ENCODE data around the gene ASCC3. TPM values are rescaled to one million over a fixed set of nuclear protein-coding genes. Genes with fewer than 3 reads are reported as not detected.

ASCC3 gene
- total RNA-seq, 6 experiments from 2014 or later, result 96.1 to 101 (median 97.8) TPM

GRCh38 chr6:100568255-100568654 lies 312.9 kb downstream of the ASCC3 start:
- no peak overlapping the region for H3K27ac Mint-ChIP-seq
- DNase-seq, result peak; percentile 48
- no peak overlapping the region for H3K4me3 Mint-ChIP-seq
- H3K9me3 Mint-ChIP-seq, result peaks cover 12% of the 10 kb centered on the region; the same call in 1 of the 2 replicates
- no peak for TF ChIP-seq CTCF (IDR thresholded peaks at IDR 0.05)
- H3K27me3 Mint-ChIP-seq (ENCODE audit: insufficient read depth), result peaks cover 3% of the 10 kb centered on the region
- H3K4me1 Mint-ChIP-seq (ENCODE audit: low read depth), result peaks cover 5% of the 10 kb centered on the region
- H3K36me3 Mint-ChIP-seq (ENCODE audit: low read depth), result peaks cover 50% of the 10 kb centered on the region

- Mint-ChIP-seq H3K27me3 (ENCODE audit: insufficient read depth) (no peaks in the 10 kb centered on the region; the same call in 1 of the 2 replicates), H3K36me3 (ENCODE audit: low read depth) (peaks cover 45% of the 10 kb centered on the region), H3K9me3 (peaks cover 12% of the 10 kb centered on the region; the same call in 1 of the 2 replicates), H3K27ac (no peak overlapping the region), H3K4me1 (ENCODE audit: low read depth) (peaks cover 2% of the 10 kb centered on the region), H3K4me3 (no peak overlapping the region; the same call in 1 of the 2 replicates)
- DNase-seq, result no peak
- no peak for TF ChIP-seq CTCF (IDR thresholded peaks at IDR 0.05)
These were observed 314.6 kb downstream of the ASCC3 start for GRCh38 chr6:100566563-100566962.

- Mint-ChIP-seq H3K4me1 (ENCODE audit: low read depth) (peaks cover 12% of the 10 kb centered on the region), H3K27ac (no peak overlapping the region), H3K36me3 (ENCODE audit: low read depth) (peaks cover 35% of the 10 kb centered on the region), H3K27me3 (ENCODE audit: insufficient read depth) (no peaks in the 10 kb centered on the region; the same call in none of the 2 replicates), H3K9me3 (peaks cover 12% of the 10 kb centered on the region; the same call in 1 of the 2 replicates), H3K4me3 (no peak overlapping the region)
- DNase-seq, result no peak
- no peak for TF ChIP-seq CTCF (IDR thresholded peaks at IDR 0.05)
These were observed 315.6 kb downstream of the ASCC3 start for GRCh38 chr6:100565439-100566104.

- peaks cover 20% of the 10 kb centered on the region for H3K4me1 Mint-ChIP-seq (ENCODE audit: low read depth)
- H3K36me3 Mint-ChIP-seq (ENCODE audit: low read depth), result peaks cover 12% of the 10 kb centered on the region; the same call in 1 of the 2 replicates
- DNase-seq, result no peak
- no peak for TF ChIP-seq CTCF (IDR thresholded peaks at IDR 0.05)
- no peaks in the 10 kb centered on the region for H3K9me3 Mint-ChIP-seq
- no peak overlapping the region for H3K4me3 Mint-ChIP-seq
- H3K27me3 Mint-ChIP-seq (ENCODE audit: insufficient read depth), result no peaks in the 10 kb centered on the region; the same call in none of the 2 replicates
- peak overlapping the region; percentile 83 for H3K27ac Mint-ChIP-seq
These were observed 321.3 kb downstream of the ASCC3 start for GRCh38 chr6:100559859-100560258.

- Mint-ChIP-seq H3K9me3 (no peaks in the 10 kb centered on the region), H3K4me1 (ENCODE audit: low read depth) (peaks cover 36% of the 10 kb centered on the region), H3K27ac (no peak overlapping the region), H3K36me3 (ENCODE audit: low read depth) (peaks cover 12% of the 10 kb centered on the region; the same call in 1 of the 2 replicates), H3K4me3 (no peak overlapping the region), H3K27me3 (ENCODE audit: insufficient read depth) (no peaks in the 10 kb centered on the region; the same call in 1 of the 2 replicates)
- TF ChIP-seq CTCF (IDR thresholded peaks at IDR 0.05), result no peak
- no peak for DNase-seq
These were observed 326.9 kb downstream of the ASCC3 start for GRCh38 chr6:100554228-100554627.
